HG03103 (cell line): ENCODE data around the gene TPPP.

Experiments
- ATAC-seq: cut with Tn5 transposase; IDR thresholded peaks from one replicate; pipeline ENCODE4 v1.9.1; 2021; ENCODE audit warnings: low read depth; ENCODE audit not compliant: unreplicated experiment

TPPP gene

GRCh38 chr5:668283-668995 is 24.7 kb downstream of the TPPP start:
- no peak for ATAC-seq

GRCh38 chr5:666816-667498 is 26.2 kb downstream of the TPPP start:
- no peak for ATAC-seq

GRCh38 chr5:665956-666711 is 27.0 kb downstream of the TPPP start:
- no peak for ATAC-seq

- ATAC-seq: no peak
Measured at GRCh38 chr5:665541-665955, 27.6 kb downstream of the TPPP start.

GRCh38 chr5:664994-665360 is 28.2 kb downstream of the TPPP start:
- ATAC-seq: no peak

- ATAC-seq: no peak
Measured at GRCh38 chr5:664343-664993, 28.7 kb downstream of the TPPP start.

GRCh38 chr5:663436-664342 is 29.5 kb downstream of the TPPP start:
- no peak for ATAC-seq

GRCh38 chr5:662751-663435 is 30.3 kb downstream of the TPPP start:
- ATAC-seq: no peak

- ATAC-seq: no peak
Measured at GRCh38 chr5:661891-662750, 31.0 kb downstream of the TPPP start.

- no peak for ATAC-seq
Measured at GRCh38 chr5:660491-661030, 32.6 kb downstream of the TPPP start.

- no peak for ATAC-seq
Measured at GRCh38 chr5:659496-660263, 33.5 kb downstream of the TPPP start.

- no peak for ATAC-seq
Measured at GRCh38 chr5:658103-658502, 35.0 kb downstream of the TPPP start.

GRCh38 chr5:657570-657969 is 35.6 kb downstream of the TPPP start:
- no peak for ATAC-seq

GRCh38 chr5:655406-655805 is 37.7 kb downstream of the TPPP start:
- ATAC-seq: no peak

GRCh38 chr5:654071-654778 is 38.9 kb downstream of the TPPP start:
- no peak for ATAC-seq

- ATAC-seq: no peak
Measured at GRCh38 chr5:652773-653350, 40.3 kb downstream of the TPPP start.
